Glutamatergic neuron (in vitro differentiated cells): Measurements from ENCODE around the gene FNDC3A. TPM values are rescaled to one million over a fixed set of nuclear protein-coding genes. Genes with fewer than 3 reads are reported as not detected.
"Not testable (repeated sequence)": the region's sequence is repeated elsewhere in the genome, so short reads cannot be mapped to it uniquely, and the experiment has no call there.

Source experiments
- DNase-seq: peaks from one replicate; pipeline ENCODE4 v3.0.0; 2022
- H3K27ac Mint-ChIP-seq: one replicate; pipeline ENCODE4 v1.8.0; 2020; ENCODE audit warnings: mild to moderate bottlenecking, mixed read lengths, inconsistent platforms; ENCODE audit not compliant: unreplicated experiment
- H3K27me3 Mint-ChIP-seq: one replicate; pipeline ENCODE4 v1.8.0; 2020; ENCODE audit warnings: mild to moderate bottlenecking, moderate library complexity, mixed read lengths, inconsistent platforms; ENCODE audit not compliant: unreplicated experiment
- H3K36me3 Mint-ChIP-seq: one replicate; pipeline ENCODE4 v1.8.0; 2020; ENCODE audit warnings: mild to moderate bottlenecking, mixed read lengths, inconsistent platforms; ENCODE audit not compliant: unreplicated experiment
- H3K4me1 Mint-ChIP-seq: one replicate; pipeline ENCODE4 v1.8.0; 2020; ENCODE audit warnings: mild to moderate bottlenecking, low read depth, mixed read lengths, inconsistent platforms; ENCODE audit not compliant: unreplicated experiment
- H3K4me3 Mint-ChIP-seq: one replicate; pipeline ENCODE4 v1.8.0; 2020; ENCODE audit warnings: mild to moderate bottlenecking, mixed read lengths, inconsistent platforms; ENCODE audit not compliant: unreplicated experiment
- H3K9me3 Mint-ChIP-seq: one replicate; pipeline ENCODE4 v1.8.0; 2020; ENCODE audit warnings: mild to moderate bottlenecking, moderate library complexity, mixed read lengths, inconsistent platforms; ENCODE audit not compliant: unreplicated experiment
- CTCF ChIP-seq: fragments of 200-600 bp; sonication (generic); IDR thresholded peaks from one replicate; pipeline ENCODE4 v1.5.0; 2021; ENCODE audit not compliant: partially characterized antibody, unreplicated experiment
- total RNA-seq: library from RNA; stranded (reverse); fragmentation: NEBNext Ultra II Directional; extraction: Animal tissue kit (Norgen Biotek cat#: 25700); gene quantifications from one replicate; pipeline ENCODE4 v1.2.1, GENCODE V29; 2021; ENCODE audit not compliant: unreplicated experiment

FNDC3A gene
- total RNA-seq, 1 donor from 2014 or later: 46.3 TPM

- TF ChIP-seq CTCF: no peak
- Mint-ChIP-seq H3K27ac (peak overlapping the region; percentile 62), H3K4me3 (peak overlapping the region; percentile 73), H3K27me3 (no peaks in the 10 kb centered on the region), H3K4me1 (peaks cover 11% of the 10 kb centered on the region), H3K9me3 (peaks cover 3% of the 10 kb centered on the region), H3K36me3 (peaks cover 8% of the 10 kb centered on the region)
- DNase-seq: no peak
These were observed 137.2 kb downstream of the FNDC3A start for GRCh38 chr13:49112782-49113525.

- H3K27ac Mint-ChIP-seq: no peak overlapping the region
- peaks cover 11% of the 10 kb centered on the region for H3K4me1 Mint-ChIP-seq
- TF ChIP-seq CTCF: no peak
- DNase-seq: no peak
- peaks cover 3% of the 10 kb centered on the region for H3K9me3 Mint-ChIP-seq
- H3K27me3 Mint-ChIP-seq: no peaks in the 10 kb centered on the region
- peaks cover 8% of the 10 kb centered on the region for H3K36me3 Mint-ChIP-seq
- peak overlapping the region; percentile 73 for H3K4me3 Mint-ChIP-seq
These were observed 138.0 kb downstream of the FNDC3A start for GRCh38 chr13:49113526-49114286.

- Mint-ChIP-seq H3K27ac (no peak overlapping the region), H3K4me1 (peaks cover 11% of the 10 kb centered on the region), H3K36me3 (peaks cover 34% of the 10 kb centered on the region), H3K9me3 (peaks cover 11% of the 10 kb centered on the region), H3K4me3 (no peak overlapping the region), H3K27me3 (peaks cover 4% of the 10 kb centered on the region)
- no peak for DNase-seq
- no peak for TF ChIP-seq CTCF
These were observed 141.2 kb downstream of the FNDC3A start for GRCh38 chr13:49116873-49117272.

- peaks cover 11% of the 10 kb centered on the region for H3K9me3 Mint-ChIP-seq
- not testable (repeated sequence) for H3K4me3 Mint-ChIP-seq, H3K4me1 Mint-ChIP-seq, H3K27me3 Mint-ChIP-seq, DNase-seq, H3K27ac Mint-ChIP-seq
- peaks cover 44% of the 10 kb centered on the region for H3K36me3 Mint-ChIP-seq
These were observed 142.7 kb downstream of the FNDC3A start for GRCh38 chr13:49118455-49118854.

GRCh38 chr13:49124693-49125304 is 149.1 kb downstream of the FNDC3A start:
- H3K9me3 Mint-ChIP-seq: peaks cover 10% of the 10 kb centered on the region
- H3K27me3 Mint-ChIP-seq: peaks cover 4% of the 10 kb centered on the region
- no peak for DNase-seq
- H3K4me3 Mint-ChIP-seq: no peak overlapping the region
- TF ChIP-seq CTCF: no peak
- H3K4me1 Mint-ChIP-seq: no peaks in the 10 kb centered on the region
- H3K27ac Mint-ChIP-seq: no peak overlapping the region
- H3K36me3 Mint-ChIP-seq: peaks cover 27% of the 10 kb centered on the region
